H1 (cell line): ENCODE measurements around the gene MBP. TPM values are rescaled to one million over a fixed set of nuclear protein-coding genes. Genes with fewer than 3 reads are reported as not detected.
A peak's percentile ranks its signal among the peaks of the same experiment; 100 is the strongest.

Source experiments
- CBX8 ChIP-seq: fragments of 300-800, 300-1000 bp; sonication (generic); IDR thresholded peaks from 2 replicates; pipeline ENCODE4 v1.7.1; 2016; ENCODE audit warnings: low read depth, low read length, borderline replicate concordance
- CHD2 ChIP-seq: IDR thresholded peaks from 2 replicates; pipeline ENCODE4 v1.6.1; 2012; ENCODE audit warnings: low read length, improper control_type of control experiment
- CREB1 ChIP-seq: IDR thresholded peaks from 2 replicates; pipeline ENCODE4 v1.6.1; 2012; ENCODE audit warnings: inconsistent platforms
- EZH2 ChIP-seq: fragments of 200-600 bp; sonication (generic); IDR thresholded peaks from 2 replicates; pipeline ENCODE4 v1.7.1; 2012; ENCODE audit warnings: low read depth, mild to moderate bottlenecking, moderate library complexity, low read length, inconsistent platforms; ENCODE audit not compliant: severe bottlenecking
- JUN ChIP-seq: IDR thresholded peaks from 2 replicates; pipeline ENCODE4 v1.6.1; 2011; ENCODE audit warnings: low read depth, mild to moderate bottlenecking, improper control_type of control experiment, low read length
- KDM1A ChIP-seq: fragments of 200-600, 300-600 bp; sonication (generic); IDR thresholded peaks from 2 replicates; pipeline ENCODE4 v1.7.1; 2016; ENCODE audit warnings: mild to moderate bottlenecking, low read length, borderline replicate concordance
- MAFK ChIP-seq: IDR thresholded peaks from 2 replicates; pipeline ENCODE4 v1.6.1; 2012; ENCODE audit warnings: low read depth, mild to moderate bottlenecking, improper control_type of control experiment, low read length
- POLR2A ChIP-seq, 2 experiments: IDR thresholded peaks; 1 replicate in 1 of 2; 2 replicates in 1 of 2; pipeline ENCODE4 v1.6.1; 2011; ENCODE audit warnings: low read depth in 2 of 2, low read length in 2 of 2, mild to moderate bottlenecking in 2 of 2; ENCODE audit errors: control extremely low read depth in 1 of 2
- RAD21 ChIP-seq, 2 experiments: IDR thresholded peaks in 1 of 2; conservative IDR thresholded peaks in 1 of 2; 2 replicates each; pipeline ENCODE4 v1.6.1; 2011; ENCODE audit warnings: low read depth in 2 of 2, low read length in 2 of 2, improper control_type of control experiment in 1 of 2, inconsistent platforms in 1 of 2, mild to moderate bottlenecking in 1 of 2, moderate library complexity in 1 of 2
- RBBP5 ChIP-seq: IDR thresholded peaks from 2 replicates; pipeline ENCODE4 v1.7.1; 2012; ENCODE audit warnings: low read depth, mild to moderate bottlenecking, inconsistent platforms, low read length, moderate library complexity, borderline replicate concordance
- TBP ChIP-seq: IDR thresholded peaks from 2 replicates; pipeline ENCODE4 v1.6.1; 2011; ENCODE audit warnings: low read depth, low read length, improper control_type of control experiment
- TCF12 ChIP-seq: IDR thresholded peaks from 2 replicates; pipeline ENCODE4 v1.6.1; 2011; ENCODE audit warnings: low read depth, mild to moderate bottlenecking, low read length
- polyA plus RNA-seq, 7 experiments: library from polyadenylated mRNA; depleted of rRNA in 3 of 7; stranded (reverse) in 5 of 7; unstranded in 2 of 7; fragments of >200 nt in 5 of 7; fragments of 200-250 nt in 2 of 7; gene quantifications; 1 replicate in 5 of 7; 2 replicates in 1 of 7; 4 replicates in 1 of 7; pipeline versions ENCODE4 v1.2.1 to v1.2.3, GENCODE V29; 2011 to 2013; ENCODE audit warnings: missing spikeins in 2 of 7, mixed read lengths in 2 of 7
- total RNA-seq: library from RNA; stranded (reverse); fragmentation: NEBNext Ultra II Directional; extraction: Animal tissue kit (Norgen Biotek cat#: 25700); gene quantifications from 2 replicates; pipeline ENCODE4 v1.2.1, GENCODE V29; 2021
- TF ChIP-seq, protein P1 (sequence below): IDR thresholded peaks from 2 replicates; pipeline ENCODE4 v1.6.1; 2011; ENCODE audit warnings: low read depth, mild to moderate bottlenecking, low read length; ENCODE audit not compliant: insufficient read depth
- TF ChIP-seq, protein P2 (sequence below): IDR thresholded peaks from 2 replicates; pipeline ENCODE4 v1.6.1; 2012; ENCODE audit warnings: inconsistent platforms
- TF ChIP-seq, protein P3 (sequence below): IDR thresholded peaks from 2 replicates; pipeline ENCODE4 v1.6.1; 2012; ENCODE audit warnings: inconsistent platforms
- TF ChIP-seq, protein P4 (sequence below): IDR thresholded peaks from 2 replicates; pipeline ENCODE4 v1.6.1; 2012; ENCODE audit warnings: low read length, inconsistent platforms

Gene MBP
- total and polyA plus RNA-seq, 2 of the 8 experiments (the other 6 are each of a cell fraction or from before 2014, with no cell fraction given): 7.7 to 19.2 TPM

DNA sequence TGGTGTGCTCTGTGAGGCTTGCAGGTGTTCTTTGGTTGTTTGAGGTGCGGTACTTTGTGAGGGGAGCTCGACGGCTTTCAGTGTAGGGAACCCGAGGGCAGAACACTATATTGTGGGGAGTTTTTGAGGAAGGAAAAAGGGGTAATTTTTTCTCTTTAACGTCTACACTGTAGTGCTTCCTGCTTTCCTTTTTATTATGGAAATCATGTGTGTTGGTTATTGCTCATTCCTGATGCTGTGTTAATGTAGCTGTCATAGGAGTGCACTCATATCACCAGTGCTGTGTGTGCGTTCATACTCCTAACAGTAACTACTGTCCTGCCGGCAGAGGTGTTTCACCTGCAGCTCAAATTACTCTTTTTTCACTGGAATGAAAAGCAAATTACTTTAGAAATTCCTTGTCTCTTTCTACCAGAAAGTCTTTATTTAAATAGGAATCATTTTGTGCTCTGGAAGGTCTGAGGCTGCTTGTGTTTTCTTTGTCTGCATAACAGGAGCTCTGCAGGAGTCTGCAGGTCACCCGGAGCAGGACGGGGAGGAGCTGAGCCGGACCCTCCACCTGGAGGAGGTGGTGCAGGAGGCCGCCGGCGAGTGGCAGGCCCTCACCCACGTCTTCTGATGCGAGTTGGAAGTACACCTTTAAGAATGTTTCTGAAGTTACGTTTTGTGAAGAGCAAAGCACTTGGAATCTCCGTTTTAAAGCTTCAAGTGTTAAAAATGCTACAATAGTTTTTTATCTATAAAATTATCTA lies 164.7 kb downstream of the MBP start (continued):
- TF ChIP-seq, protein P1, sequence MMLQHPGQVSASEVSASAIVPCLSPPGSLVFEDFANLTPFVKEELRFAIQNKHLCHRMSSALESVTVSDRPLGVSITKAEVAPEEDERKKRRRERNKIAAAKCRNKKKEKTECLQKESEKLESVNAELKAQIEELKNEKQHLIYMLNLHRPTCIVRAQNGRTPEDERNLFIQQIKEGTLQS: no peak
- TF ChIP-seq KDM1A (no peak), TBP (peak; percentile 16; the same call in 1 of the 2 replicates), POLR2A (IDR thresholded peaks at IDR 0.05; ENCODE audit: control extremely low read depth in 1 of 2, low read depth in 2 of 2, low read length in 2 of 2) (no peak; a peak in 1 of 3 replicates), CHD2 (no peak), CREB1 (no peak), RAD21 (IDR thresholded peaks at IDR 0.05 in 1 of 2, conservative IDR thresholded peaks at IDR 0.05 in 1 of 2; ENCODE audit: low read depth in 2 of 2, low read length in 2 of 2) (peak in 1 of 2 experiments; percentile 14; a peak in 1 of 4 replicates), EZH2 (no peak), TCF12 (no peak), MAFK (no peak), RBBP5 (peak; percentile 29; the same call in 1 of the 2 replicates), CBX8 (no peak), JUN (no peak)
- TF ChIP-seq, protein P2, sequence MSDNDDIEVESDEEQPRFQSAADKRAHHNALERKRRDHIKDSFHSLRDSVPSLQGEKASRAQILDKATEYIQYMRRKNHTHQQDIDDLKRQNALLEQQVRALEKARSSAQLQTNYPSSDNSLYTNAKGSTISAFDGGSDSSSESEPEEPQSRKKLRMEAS: peak; percentile 50; the same call in 1 of the 2 replicates
- TF ChIP-seq, protein P3, sequence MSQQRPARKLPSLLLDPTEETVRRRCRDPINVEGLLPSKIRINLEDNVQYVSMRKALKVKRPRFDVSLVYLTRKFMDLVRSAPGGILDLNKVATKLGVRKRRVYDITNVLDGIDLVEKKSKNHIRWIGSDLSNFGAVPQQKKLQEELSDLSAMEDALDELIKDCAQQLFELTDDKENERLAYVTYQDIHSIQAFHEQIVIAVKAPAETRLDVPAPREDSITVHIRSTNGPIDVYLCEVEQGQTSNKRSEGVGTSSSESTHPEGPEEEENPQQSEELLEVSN: no peak
- TF ChIP-seq, protein P4, sequence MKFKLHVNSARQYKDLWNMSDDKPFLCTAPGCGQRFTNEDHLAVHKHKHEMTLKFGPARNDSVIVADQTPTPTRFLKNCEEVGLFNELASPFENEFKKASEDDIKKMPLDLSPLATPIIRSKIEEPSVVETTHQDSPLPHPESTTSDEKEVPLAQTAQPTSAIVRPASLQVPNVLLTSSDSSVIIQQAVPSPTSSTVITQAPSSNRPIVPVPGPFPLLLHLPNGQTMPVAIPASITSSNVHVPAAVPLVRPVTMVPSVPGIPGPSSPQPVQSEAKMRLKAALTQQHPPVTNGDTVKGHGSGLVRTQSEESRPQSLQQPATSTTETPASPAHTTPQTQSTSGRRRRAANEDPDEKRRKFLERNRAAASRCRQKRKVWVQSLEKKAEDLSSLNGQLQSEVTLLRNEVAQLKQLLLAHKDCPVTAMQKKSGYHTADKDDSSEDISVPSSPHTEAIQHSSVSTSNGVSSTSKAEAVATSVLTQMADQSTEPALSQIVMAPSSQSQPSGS: no peak
